GM21619 (cell line): ENCODE data around the gene MND1.
"Not testable (repeated sequence)": the region's sequence is repeated elsewhere in the genome, so short reads cannot be mapped to it uniquely, and the experiment has no call there.

Source experiments
- ATAC-seq: cut with Tn5 transposase; IDR thresholded peaks from one replicate; pipeline ENCODE4 v1.9.1; 2021; ENCODE audit not compliant: unreplicated experiment

Gene MND1

DNA sequence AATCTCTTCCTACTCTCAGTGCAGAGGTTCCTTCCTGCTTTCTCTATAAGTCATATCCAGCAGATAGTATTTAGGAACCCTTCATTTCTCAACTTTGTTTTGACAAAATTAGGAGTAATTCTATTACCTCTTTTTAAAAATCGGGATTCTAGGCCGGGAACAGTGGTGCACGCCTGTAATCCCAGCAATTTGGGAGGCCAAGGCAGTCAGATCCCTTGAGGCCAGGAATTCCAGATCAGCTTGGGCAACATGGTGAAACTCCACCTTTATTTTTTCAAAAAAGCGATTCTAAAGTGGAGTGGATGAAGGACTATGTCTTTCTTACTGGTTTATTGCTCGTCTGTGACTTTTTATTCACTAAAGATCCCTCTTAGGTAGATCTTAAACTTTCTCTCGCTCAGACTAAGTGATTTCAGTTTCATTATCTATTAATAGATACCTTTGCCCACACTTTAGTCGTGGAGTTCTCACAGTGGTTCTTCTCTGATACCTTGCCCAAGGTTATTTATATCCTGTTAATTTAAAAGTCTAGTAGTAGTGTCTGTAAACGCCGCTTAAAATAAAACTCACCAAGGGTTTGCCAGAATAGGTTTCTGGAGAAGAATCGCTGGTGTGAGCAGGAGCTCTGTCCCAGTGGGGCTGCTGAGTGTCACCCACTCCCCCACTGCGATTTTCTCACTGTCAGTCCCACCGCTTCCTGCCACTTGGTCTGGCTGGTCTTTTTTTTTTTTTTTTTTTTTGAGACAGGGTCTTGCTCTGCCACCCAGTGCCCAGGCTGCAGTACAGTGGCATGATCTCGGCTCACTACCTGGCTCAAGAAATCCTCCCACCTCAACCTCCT is 94.6 kb downstream of the MND1 start:
- ATAC-seq: peak; percentile 71

DNA sequence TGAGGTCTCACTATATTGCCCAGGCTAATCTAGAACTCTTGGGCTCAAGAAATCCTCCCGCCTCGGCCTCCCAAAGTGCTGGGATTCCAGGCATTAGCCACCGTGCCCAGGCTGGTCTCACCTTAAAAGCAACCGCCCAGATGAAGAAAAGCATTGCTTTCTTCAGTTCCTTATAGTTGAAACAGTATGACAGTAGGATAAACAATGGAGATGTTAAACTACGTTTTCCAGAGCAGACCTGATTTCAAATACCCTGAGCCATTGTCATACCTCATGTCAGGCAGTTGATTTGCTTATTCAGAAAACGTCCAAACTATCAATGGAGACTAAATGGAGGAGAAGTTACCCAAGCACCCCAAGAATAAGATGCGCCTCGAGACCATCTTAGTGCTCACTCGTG is 95.3 kb downstream of the MND1 start:
- ATAC-seq: peak; percentile 2

- no peak for ATAC-seq
Observed at GRCh38 chr4:153440475-153440874, 96.0 kb downstream of the MND1 start.

GRCh38 chr4:153447175-153447905 is 102.9 kb downstream of the MND1 start:
- no peak for ATAC-seq

- ATAC-seq: no peak
Observed at GRCh38 chr4:153448003-153448731, 103.7 kb downstream of the MND1 start.

- ATAC-seq: no peak
Observed at GRCh38 chr4:153449338-153449737, 104.8 kb downstream of the MND1 start.

DNA sequence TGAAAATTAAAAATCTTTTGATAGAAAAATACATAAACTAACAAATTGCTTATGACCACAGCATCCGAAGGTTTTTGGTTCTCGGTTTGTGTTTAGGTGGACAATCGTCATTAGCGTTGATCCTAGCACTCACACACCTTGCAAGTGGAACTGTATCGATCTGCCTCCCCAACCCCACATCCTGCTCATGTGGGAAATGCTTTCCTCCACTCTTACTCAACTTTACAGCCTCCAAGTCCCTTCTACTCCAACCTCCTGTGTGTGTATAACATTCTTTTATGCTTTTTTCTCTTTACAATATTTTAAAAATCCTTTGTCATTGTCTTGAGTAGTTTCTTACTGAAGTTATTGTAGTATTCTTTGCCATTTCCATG is 106.0 kb downstream of the MND1 start:
- ATAC-seq: peak; percentile 41

DNA sequence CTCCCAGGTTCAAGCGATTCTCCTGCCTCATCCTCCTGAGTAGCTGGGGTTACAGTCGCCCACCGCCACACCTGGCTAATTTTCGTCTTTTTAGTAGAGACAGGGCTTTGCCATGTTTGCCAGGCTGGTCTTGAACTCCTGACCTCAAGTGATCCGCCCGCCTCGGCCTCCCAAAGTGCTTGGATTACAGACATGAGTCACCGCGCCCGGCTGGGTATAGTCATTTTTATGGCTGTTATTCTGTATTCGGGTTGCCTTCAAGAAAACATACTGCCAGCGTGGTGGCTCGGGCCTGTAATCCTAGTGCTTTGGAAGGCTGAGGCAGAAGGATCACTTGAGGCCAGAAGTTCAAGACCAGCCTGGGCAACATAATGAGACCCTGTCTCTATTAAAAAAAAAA is 106.7 kb downstream of the MND1 start:
- ATAC-seq: not testable (repeated sequence)

DNA sequence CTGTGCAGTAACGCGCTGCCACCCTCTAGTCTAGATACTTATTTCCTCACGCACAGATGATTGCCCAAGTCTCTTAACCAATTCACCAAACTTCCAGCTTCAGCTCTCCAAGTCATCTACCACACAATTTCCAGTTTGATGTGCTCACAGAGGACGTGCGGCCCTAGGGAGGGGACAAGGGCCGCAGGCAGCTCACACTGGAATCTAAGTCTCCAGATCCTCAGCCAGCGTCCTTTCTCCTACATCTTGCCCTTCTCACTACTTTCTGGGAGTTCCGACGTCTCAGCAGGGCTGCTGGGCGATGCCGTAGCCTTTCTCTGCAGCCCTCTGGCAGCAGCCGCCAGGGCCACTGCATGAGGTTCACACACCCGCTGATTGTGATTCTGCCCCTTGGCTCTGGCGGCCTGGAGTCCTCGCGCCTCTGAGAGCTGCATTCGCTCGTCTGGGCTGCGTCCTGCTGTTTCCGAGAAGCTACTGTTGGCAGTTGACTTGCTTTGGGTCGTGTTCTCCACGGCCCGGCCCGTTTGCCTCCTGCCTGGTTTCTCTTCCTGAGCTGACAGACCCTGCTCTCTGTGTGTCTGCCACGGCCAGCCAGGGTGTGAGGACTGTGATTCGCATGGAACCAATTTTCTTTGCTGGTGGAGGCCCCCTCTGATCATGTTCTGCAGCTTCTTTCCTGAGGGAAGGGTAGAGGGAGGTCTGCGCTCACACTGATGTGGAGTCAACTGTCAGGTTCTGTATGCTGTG is 107.6 kb downstream of the MND1 start:
- no peak for ATAC-seq

DNA sequence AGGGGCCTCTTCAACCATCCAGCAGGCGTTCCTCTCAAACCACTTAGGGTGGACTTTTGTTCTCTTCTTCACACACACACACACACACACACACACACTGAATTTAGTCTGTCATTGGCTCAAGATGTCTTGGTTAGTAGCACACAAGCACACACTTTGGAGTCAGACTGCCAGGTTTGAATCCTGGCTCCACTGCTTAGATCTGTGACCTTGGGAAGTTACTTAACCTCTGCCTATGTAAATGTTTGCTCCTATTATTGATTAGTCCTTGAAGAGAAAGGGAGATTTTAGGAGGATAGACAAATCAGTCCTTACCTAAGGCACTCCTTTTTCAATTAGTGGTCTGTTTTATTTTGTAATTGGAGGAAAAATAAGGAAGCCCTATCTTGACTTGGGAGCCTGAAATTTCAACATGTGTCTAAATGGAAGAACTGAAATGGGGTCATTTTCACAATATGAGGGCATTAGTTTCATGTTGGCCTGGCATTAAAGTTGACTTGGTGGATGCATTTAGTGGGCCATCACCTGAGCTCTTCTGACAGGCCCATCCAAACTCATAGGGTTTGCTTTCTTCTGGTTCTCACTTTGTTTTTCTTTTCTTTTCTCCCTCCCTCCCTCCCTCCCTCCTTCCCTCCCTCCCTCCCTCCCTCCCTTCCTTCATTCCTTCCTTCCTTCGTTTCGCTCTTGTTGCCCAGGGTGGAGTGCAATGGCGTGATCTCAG is 108.3 kb downstream of the MND1 start:
- ATAC-seq: no peak

DNA sequence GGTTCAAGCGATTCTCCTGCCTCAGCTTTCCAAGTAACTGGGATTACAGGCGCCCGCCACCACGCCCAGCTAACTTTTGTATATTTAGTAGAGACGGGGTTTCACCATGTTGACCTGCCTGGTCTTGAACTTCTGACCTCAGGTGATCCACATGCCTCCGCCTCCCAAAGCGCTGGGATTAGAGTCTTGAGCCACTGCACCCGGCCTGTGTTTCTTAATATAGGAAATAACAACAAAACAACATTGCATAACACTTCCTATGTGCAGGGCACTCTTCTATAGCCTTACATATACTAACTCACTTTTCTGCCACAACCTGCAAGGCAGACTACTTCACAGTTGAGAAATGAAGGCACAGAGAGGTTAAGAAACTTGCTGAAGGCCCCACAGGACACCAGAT is 108.9 kb downstream of the MND1 start:
- no peak for ATAC-seq

- ATAC-seq: no peak
Observed at GRCh38 chr4:153458969-153459368, 114.5 kb downstream of the MND1 start.

GRCh38 chr4:153461549-153461948 is 117.1 kb downstream of the MND1 start:
- not testable (repeated sequence) for ATAC-seq

DNA sequence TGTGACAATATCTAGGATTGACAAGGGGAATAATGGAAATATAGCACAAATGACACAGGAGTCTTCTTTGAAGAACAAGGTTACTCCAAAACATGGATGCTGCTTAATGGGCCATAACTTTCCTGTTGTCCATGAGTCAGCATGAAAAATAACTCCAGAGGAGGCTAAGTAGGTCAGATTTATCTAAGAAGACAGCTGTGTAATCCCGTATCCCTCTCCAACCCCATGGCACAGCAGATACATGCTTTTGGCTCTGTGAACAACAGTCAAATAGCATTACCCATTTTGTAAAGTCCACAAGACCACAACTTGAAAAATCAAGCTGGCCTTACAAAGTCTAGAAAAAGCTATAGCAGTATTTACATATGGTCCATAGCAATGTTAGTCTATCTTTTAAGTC is 119.6 kb downstream of the MND1 start:
- no peak for ATAC-seq
